ENCODE results near the gene SERPINB5.
A peak's percentile ranks its signal among the peaks of the same experiment; 100 is the strongest.
"Not testable (repeated sequence)": the region's sequence is repeated elsewhere in the genome, so short reads cannot be mapped to it uniquely, and the experiment has no call there.

The SERPINB5 gene

GRCh38 chr18:63476668-63477067, at the start of gene SERPINB5:
Gene SERPINB5 (plus strand): TSS chr18:63476958. CDS start chr18:63484429, 7,471 bp downstream.
- DNase-seq (ENCODE audit: low read depth in 3 of 3): no peak

- DNase-seq (ENCODE audit: low read depth in 3 of 3): peak in 1 of 3 donors; percentile 8
These were observed 49.2 kb upstream of the SERPINB5 start for GRCh38 chr18:63427558-63427957.

- no peak for DNase-seq (ENCODE audit: low read depth in 3 of 3)
These were observed 46.2 kb upstream of the SERPINB5 start for GRCh38 chr18:63430526-63430925.

GRCh38 chr18:63431180-63431579, 45.6 kb upstream of the SERPINB5 start:
- DNase-seq (ENCODE audit: low read depth in 3 of 3): no peak

GRCh38 chr18:63433334-63433866, 43.4 kb upstream of the SERPINB5 start:
- no peak for DNase-seq (ENCODE audit: low read depth in 3 of 3)

- DNase-seq (ENCODE audit: low read depth in 3 of 3): no peak
These were observed 38.6 kb upstream of the SERPINB5 start for GRCh38 chr18:63438181-63438580.

GRCh38 chr18:63439334-63439733, 37.4 kb upstream of the SERPINB5 start:
- DNase-seq (ENCODE audit: low read depth in 3 of 3): peak in 1 of 3 donors; percentile 18

- DNase-seq (ENCODE audit: low read depth in 3 of 3): no peak
These were observed 36.5 kb upstream of the SERPINB5 start for GRCh38 chr18:63440219-63440618.

GRCh38 chr18:63440881-63441280, 35.9 kb upstream of the SERPINB5 start:
- DNase-seq (ENCODE audit: low read depth in 3 of 3): no peak

GRCh38 chr18:63443829-63444228, 32.9 kb upstream of the SERPINB5 start:
- DNase-seq (ENCODE audit: low read depth in 3 of 3): no peak

GRCh38 chr18:63444580-63444979, 32.2 kb upstream of the SERPINB5 start:
- DNase-seq (ENCODE audit: low read depth in 3 of 3): no peak

GRCh38 chr18:63445037-63445436, 31.7 kb upstream of the SERPINB5 start:
- DNase-seq (ENCODE audit: low read depth in 3 of 3): no peak

- DNase-seq (ENCODE audit: low read depth in 3 of 3): no peak
These were observed 30.5 kb upstream of the SERPINB5 start for GRCh38 chr18:63446266-63446665.

GRCh38 chr18:63447066-63447465, 29.7 kb upstream of the SERPINB5 start:
- no peak for DNase-seq (ENCODE audit: low read depth in 3 of 3)

- DNase-seq (ENCODE audit: low read depth in 3 of 3): no peak
These were observed 27.3 kb upstream of the SERPINB5 start for GRCh38 chr18:63449426-63449825.

GRCh38 chr18:63451799-63452660, 24.7 kb upstream of the SERPINB5 start:
- DNase-seq (ENCODE audit: low read depth in 3 of 3): no peak

GRCh38 chr18:63452751-63453150, 24.0 kb upstream of the SERPINB5 start:
- not testable (repeated sequence) for DNase-seq (ENCODE audit: low read depth in 3 of 3)

GRCh38 chr18:63454497-63454896, 22.3 kb upstream of the SERPINB5 start:
- no peak for DNase-seq (ENCODE audit: low read depth in 3 of 3)

- DNase-seq (ENCODE audit: low read depth in 3 of 3): no peak
These were observed 18.8 kb upstream of the SERPINB5 start for GRCh38 chr18:63457977-63458376.

- DNase-seq (ENCODE audit: low read depth in 3 of 3): no peak
These were observed 16.3 kb upstream of the SERPINB5 start for GRCh38 chr18:63460414-63460813.

GRCh38 chr18:63464434-63464833, 12.3 kb upstream of the SERPINB5 start:
- no peak for DNase-seq (ENCODE audit: low read depth in 3 of 3)

GRCh38 chr18:63465059-63465458, 11.7 kb upstream of the SERPINB5 start:
- no peak for DNase-seq (ENCODE audit: low read depth in 3 of 3)

GRCh38 chr18:63467699-63468098, 9.1 kb upstream of the SERPINB5 start:
- no peak for DNase-seq (ENCODE audit: low read depth in 3 of 3)

All from stimulated activated CD4-positive, alpha-beta T cell treated with anti-CD3 and anti-CD28 coated beads, TNF-alpha, amount 100 ng/mL, for 48 hours (primary cell).